DMS79 treated with DMSO at 0.1 percent for 48 hours (cell line): Measurements from ENCODE around the gene F12.

ENCODE experiments used
- DNase-seq: peaks from one replicate; lab custom pipeline; 2025; lab: John Stamatoyannopoulos, UW

The F12 gene

GRCh38 chr5:177446200-177447065 is 37.1 kb upstream of the F12 start, which contains the start of gene PRR7:
PRR7 (plus strand) TSS chr5:177446814; CDS start chr5:177455068, 8,254 bp downstream.
- DNase-seq: peak; percentile 4

GRCh38 chr5:177445917-177446199 is 36.5 kb upstream of the F12 start:
- DNase-seq: no peak

- no peak for DNase-seq
These were observed 35.9 kb upstream of the F12 start for GRCh38 chr5:177445052-177445916.

DNA sequence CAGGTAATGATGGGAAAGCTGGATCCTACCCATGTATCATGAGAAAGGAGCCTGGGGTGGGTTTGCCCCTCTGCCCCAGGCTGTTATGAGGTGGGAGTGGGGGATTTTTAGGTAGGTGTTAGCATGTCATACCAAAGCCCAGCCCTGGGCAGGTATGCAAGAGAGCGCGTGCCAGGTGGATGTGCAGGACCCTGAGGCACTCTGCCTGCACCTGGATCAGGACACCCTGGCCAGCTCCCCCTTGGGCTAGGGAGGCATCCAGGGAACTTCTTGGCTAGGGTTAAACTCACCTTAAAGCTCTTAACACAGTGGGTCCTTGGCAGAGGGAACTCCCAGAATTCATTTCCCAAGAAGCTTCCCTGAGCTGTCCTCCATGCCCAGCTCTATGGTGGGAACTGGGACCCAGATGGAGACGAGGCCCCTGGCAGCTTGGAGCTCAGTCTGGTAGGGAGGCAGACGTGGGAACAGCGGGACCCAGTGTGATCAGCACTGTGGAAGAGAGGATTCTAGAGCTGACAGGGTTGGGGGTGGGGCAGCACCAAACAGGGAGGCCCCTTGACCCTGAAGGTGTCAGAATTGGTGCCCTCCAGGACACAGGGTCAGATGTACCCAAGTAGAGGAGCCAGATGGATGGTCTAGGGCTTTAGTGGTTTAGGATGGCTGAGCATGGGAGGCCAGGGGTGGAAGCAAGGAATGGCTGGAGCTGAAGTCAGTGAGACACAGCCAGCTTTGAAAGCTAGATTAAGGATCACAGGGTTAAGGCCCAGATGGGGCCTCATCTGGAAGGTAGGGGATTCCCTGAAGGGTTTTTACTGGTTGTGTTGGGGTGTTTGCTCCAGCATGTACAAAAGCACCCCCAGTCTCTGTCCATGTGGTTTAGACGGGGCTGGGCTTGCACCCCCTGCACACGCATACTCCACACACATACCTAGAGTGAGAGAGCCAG is 35.0 kb upstream of the F12 start:
- DNase-seq: no peak

GRCh38 chr5:177443144-177443983 is 34.0 kb upstream of the F12 start:
- DNase-seq: no peak

GRCh38 chr5:177442066-177442826 is 32.9 kb upstream of the F12 start:
- DNase-seq: no peak

DNA sequence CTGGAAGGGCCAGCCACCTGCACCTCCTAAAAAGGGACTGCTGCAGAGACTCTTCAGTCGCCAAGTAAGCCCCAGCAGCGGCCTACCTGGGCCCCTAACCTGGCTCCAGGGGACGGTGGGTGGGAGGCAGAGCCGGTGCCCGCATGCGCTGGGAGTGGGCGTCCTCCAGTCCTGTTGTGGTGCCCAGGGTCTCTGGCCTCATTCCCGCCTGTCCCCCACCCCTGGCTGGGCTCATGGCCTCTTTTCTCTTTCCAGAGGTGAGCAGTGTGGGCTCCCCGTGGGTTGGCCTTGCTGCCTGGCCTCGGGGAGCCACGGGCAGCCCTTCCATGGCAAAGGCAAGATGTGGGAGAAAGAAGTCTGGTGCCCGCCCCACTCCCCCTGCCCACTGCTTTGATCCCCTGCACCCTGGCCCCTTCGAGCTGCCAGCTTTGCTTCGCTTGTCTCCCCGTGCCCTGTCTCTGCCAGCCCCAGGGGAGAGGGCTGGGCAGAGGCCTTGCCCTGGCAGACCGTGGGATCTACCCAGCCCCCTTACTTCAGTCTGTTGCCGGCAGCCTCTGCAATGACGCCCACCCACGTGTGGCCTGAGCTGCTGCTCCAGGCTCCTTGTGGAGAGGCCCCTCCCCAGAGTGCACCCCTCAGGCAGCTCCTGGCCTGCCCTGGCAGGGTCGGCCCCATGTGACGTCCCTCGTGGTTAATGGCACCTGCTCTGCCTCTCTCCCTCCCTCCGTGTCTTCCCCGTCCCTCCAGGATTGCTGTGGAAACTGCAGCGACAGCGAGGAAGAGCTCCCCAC is 31.8 kb upstream of the F12 start:
- DNase-seq: no peak

DNA sequence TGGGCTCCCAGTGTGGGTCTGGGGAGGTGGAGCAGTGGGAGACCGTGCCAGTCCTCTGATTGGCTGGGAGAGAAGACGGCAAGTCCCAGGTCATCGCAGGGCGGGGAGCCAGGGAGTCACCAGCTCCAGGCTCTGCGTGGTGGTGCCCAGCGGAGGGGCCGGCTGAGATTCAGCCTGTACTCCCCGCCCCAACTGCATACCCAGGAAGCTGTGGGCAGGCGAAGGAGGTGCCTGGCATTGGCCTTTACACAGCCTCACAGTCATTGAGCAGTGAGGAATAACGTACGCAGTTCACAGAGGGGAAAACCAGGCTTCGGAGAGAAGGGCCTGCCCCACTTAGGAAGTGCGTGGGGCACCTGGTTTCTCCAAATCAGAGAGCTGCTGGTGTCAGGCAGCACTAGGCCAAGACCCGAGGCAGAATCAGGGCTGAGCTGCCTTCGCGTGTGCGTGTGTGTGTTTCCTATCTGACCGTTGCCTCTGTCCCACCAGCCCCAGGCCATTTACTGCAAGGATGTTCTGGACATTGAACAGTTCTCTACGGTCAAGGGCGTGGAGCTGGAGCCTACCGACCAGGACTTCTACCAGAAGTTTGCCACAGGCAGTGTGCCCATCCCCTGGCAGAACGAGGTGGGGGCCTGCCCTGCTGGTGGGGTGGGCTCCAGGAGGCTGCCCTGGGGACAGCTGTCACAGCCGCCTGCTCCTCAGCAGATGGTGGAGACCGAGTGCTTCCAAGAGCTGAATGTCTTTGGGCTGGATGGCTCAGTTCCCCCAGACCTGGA is 31.0 kb upstream of the F12 start:
- no peak for DNase-seq

GRCh38 chr5:177439518-177440053 is 30.2 kb upstream of the F12 start:
- no peak for DNase-seq

GRCh38 chr5:177438468-177438867 is 29.1 kb upstream of the F12 start:
- DNase-seq: no peak

DNA sequence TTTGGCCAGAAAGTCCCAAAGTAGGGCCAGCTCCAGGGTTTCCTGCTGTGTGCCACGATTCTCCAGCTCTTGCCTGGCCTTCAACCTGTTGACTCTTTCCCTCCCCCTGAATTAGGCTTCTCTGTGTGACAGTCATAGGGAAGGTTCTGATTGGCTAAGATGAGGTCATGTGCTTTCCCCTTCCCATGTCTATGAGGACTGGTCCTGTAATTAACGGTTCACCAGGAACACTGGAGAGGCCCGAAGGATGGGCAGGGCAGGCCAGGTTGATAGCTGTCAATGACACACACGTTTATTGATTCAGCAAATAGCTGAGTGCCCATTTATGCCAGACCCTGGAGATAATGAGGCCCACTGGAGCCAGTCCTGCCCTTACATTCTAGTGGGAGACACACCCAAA is 28.3 kb upstream of the F12 start:
- DNase-seq: no peak

DNA sequence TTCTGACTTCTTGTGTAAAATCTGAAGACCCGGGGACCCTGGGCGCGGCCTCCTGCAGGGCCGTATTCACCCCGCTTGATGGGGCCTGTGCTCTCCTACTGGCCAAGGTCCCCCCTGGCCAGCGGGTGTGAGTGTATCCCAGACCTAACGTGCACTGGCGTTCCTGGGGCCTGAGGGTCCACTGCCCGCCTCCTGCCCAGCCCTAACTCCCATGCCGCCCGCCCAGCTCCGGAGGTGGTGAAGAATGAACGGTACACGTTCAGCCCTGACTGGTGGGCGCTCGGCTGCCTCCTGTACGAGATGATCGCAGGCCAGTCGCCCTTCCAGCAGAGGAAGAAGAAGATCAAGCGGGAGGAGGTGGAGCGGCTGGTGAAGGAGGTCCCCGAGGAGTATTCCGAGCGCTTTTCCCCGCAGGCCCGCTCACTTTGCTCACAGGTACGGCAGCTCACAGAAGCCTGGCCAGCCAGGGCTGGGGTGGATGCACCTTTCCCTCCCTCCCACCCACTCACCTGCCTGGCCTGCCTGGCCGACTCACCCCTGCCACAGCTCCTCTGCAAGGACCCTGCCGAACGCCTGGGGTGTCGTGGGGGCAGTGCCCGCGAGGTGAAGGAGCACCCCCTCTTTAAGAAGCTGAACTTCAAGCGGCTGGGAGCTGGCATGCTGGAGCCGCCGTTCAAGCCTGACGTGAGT is 26.6 kb upstream of the F12 start:
- no peak for DNase-seq

GRCh38 chr5:177434942-177435738 is 25.8 kb upstream of the F12 start:
- no peak for DNase-seq

GRCh38 chr5:177434437-177434836 is 25.1 kb upstream of the F12 start:
- DNase-seq: no peak

DNA sequence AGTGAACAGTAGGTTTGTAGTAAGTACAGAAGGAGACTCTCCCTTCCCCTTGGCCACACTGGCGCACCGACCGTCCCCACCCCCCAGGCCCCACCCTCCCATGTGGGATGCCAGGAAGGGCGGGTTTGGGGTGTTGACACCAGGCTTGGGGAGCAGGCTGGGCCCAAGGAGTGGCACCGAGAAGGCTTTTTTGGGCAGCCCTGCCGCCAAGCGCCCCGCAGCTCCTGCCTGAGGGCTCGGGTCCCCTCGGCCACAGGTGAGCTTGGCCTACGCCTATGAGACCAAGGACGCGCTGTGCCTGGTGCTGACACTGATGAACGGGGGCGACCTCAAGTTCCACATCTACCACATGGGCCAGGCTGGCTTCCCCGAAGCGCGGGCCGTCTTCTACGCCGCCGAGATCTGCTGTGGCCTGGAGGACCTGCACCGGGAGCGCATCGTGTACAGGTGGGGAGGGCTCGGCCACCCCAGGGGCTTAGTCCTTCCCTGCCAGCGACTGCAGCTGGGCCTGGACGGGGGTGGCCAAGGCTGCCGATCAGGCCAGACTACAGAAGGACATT is 24.4 kb upstream of the F12 start:
- DNase-seq: no peak

- no peak for DNase-seq
These were observed 23.7 kb upstream of the F12 start for GRCh38 chr5:177432839-177433657.
